Measurements from ENCODE around the gene PLSCR1. TPM values are rescaled to one million over a fixed set of nuclear protein-coding genes. Genes with fewer than 3 reads are reported as not detected.

The PLSCR1 gene
- total RNA-seq, 1 experiment from 2014 or later = 52.7 TPM

DNA sequence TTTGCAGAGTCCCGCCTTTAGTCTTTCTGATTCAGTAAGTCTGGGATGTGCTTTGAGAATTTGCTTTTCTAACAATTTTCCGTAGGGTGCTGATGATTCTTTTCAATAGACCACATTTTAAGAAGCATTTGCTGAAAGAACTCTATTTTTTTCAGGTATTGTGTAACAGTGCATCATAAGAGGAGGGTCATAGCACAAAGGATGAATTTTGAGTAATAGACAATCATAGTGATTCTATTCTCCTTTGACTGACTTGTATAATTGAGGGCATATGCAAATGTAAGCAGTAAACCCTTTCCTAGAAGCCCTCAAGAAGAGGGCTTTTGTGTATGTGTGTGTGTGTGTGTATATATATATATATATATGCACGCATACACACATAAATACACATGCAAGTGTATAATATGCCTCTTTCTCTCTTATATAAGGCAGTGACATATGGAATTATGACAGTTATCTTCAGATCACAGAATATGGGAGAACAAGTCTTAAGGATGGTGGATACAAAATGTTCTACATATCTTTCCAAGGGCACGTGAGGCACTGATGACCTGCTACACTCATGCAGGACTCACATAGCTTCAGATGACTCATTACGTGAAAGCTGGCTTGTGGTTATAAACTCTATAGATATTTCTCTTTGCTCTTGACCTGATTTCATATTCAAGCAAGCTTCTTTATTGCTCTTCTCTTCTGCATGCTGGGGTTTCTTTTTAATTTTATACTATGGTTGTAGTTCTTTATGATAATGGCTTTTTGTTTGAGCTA, 6.5 kb upstream of the PLSCR1 start:
- CTCF ChIA-PET = interaction anchor here (0.7 kb wide), 2 partner anchors 27 to 211 kb away, joined by 3 to 8 read pairs; no protein-coding TSS in a partner anchor
- no TSS peak for BruUV-seq (replicated peaks)
- no peaks in the 10 kb centered on the region; the same call in 1 of the 2 replicates for H3K27me3 ChIP-seq (ENCODE audit: control insufficient read depth, insufficient read depth, low read length)
- peak; percentile 71 for ATAC-seq
- intact Hi-C loops (cut with micrococcal nuclease; ENCODE audit: unreplicated experiment) (no loop called here), in situ Hi-C loops (cut with HindIII; ENCODE audit: low pct_unique_long_range_greater_than_20kb, low sequenced_read_pairs) (no loop called here)
- no peak for TF ChIP-seq CTCF (IDR thresholded peaks at IDR 0.05)
- no peak for TF ChIP-seq SIN3A (IDR thresholded peaks at IDR 0.05; ENCODE audit: borderline replicate concordance, insufficient read depth, low read depth, low read length)
- TF ChIP-seq, protein P1, sequence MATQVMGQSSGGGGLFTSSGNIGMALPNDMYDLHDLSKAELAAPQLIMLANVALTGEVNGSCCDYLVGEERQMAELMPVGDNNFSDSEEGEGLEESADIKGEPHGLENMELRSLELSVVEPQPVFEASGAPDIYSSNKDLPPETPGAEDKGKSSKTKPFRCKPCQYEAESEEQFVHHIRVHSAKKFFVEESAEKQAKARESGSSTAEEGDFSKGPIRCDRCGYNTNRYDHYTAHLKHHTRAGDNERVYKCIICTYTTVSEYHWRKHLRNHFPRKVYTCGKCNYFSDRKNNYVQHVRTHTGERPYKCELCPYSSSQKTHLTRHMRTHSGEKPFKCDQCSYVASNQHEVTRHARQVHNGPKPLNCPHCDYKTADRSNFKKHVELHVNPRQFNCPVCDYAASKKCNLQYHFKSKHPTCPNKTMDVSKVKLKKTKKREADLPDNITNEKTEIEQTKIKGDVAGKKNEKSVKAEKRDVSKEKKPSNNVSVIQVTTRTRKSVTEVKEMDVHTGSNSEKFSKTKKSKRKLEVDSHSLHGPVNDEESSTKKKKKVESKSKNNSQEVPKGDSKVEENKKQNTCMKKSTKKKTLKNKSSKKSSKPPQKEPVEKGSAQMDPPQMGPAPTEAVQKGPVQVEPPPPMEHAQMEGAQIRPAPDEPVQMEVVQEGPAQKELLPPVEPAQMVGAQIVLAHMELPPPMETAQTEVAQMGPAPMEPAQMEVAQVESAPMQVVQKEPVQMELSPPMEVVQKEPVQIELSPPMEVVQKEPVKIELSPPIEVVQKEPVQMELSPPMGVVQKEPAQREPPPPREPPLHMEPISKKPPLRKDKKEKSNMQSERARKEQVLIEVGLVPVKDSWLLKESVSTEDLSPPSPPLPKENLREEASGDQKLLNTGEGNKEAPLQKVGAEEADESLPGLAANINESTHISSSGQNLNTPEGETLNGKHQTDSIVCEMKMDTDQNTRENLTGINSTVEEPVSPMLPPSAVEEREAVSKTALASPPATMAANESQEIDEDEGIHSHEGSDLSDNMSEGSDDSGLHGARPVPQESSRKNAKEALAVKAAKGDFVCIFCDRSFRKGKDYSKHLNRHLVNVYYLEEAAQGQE (IDR thresholded peaks at IDR 0.05; ENCODE audit: insufficient read depth in 1 of 2, low read depth in 2 of 2, low read length in 1 of 2) = no peak
- no peak for TF ChIP-seq POLR2AphosphoS5 (IDR thresholded peaks at IDR 0.05; ENCODE audit: low read depth, low read length)
- TF ChIP-seq TCF7L2 (IDR thresholded peaks at IDR 0.05; ENCODE audit: low read depth, low read length) = no peak
- H3K4me1 ChIP-seq (ENCODE audit: control insufficient read depth, insufficient read depth, low read length) = no peaks in the 10 kb centered on the region
- DNase-seq (ENCODE audit: low read depth, low spot score) = no peak
- no peaks in the 10 kb centered on the region for H3K36me3 ChIP-seq (ENCODE audit: control insufficient read depth, insufficient read depth, low read length)
- no peak overlapping the region for H3K4me3 ChIP-seq (ENCODE audit: low read depth in 2 of 2, low read length in 2 of 2)
- POLR2A ChIA-PET = interaction anchor here (0.7 kb wide), 1 partner anchor 463 kb away, joined by 22 read pairs; no protein-coding TSS in a partner anchor
- no peak overlapping the region; the same call in 1 of the 2 replicates for H3K27ac ChIP-seq (ENCODE audit: low read length)
- no peaks in the 10 kb centered on the region for H3K9me3 ChIP-seq (ENCODE audit: control insufficient read depth, insufficient read depth, low read depth, low read length)

- Histone ChIP-seq H3K27ac (ENCODE audit: low read length) (peak overlapping the region; percentile 3; the same call in 1 of the 2 replicates), H3K4me1 (ENCODE audit: control insufficient read depth, insufficient read depth, low read length) (peaks cover 2% of the 10 kb centered on the region; the same call in 1 of the 2 replicates), H3K36me3 (ENCODE audit: control insufficient read depth, insufficient read depth, low read length) (no peaks in the 10 kb centered on the region), H3K9me3 (ENCODE audit: control insufficient read depth, insufficient read depth, low read depth, low read length) (no peaks in the 10 kb centered on the region), H3K4me3 (ENCODE audit: low read depth in 2 of 2, low read length in 2 of 2) (no peak overlapping the region), H3K27me3 (ENCODE audit: control insufficient read depth, insufficient read depth, low read length) (no peaks in the 10 kb centered on the region; the same call in 1 of the 2 replicates)
- ChIA-PET CTCF (interaction anchor here (0.7 kb wide), 1 partner anchor 119 kb away, joined by 4 read pairs; no protein-coding TSS in a partner anchor), POLR2A (no interaction called here)
- intact Hi-C loops (cut with micrococcal nuclease; ENCODE audit: unreplicated experiment) (no loop called here), in situ Hi-C loops (cut with HindIII; ENCODE audit: low pct_unique_long_range_greater_than_20kb, low sequenced_read_pairs) (no loop called here)
- no peak for TF ChIP-seq CTCF (IDR thresholded peaks at IDR 0.05)
- TF ChIP-seq POLR2AphosphoS5 (IDR thresholded peaks at IDR 0.05; ENCODE audit: low read depth, low read length) = no peak
- no peak for TF ChIP-seq SIN3A (IDR thresholded peaks at IDR 0.05; ENCODE audit: borderline replicate concordance, insufficient read depth, low read depth, low read length)
- TF ChIP-seq, protein P1 (IDR thresholded peaks at IDR 0.05; ENCODE audit: insufficient read depth in 1 of 2, low read depth in 2 of 2, low read length in 1 of 2) = no peak
- TF ChIP-seq TCF7L2 (IDR thresholded peaks at IDR 0.05; ENCODE audit: low read depth, low read length) = no peak
- DNase-seq (ENCODE audit: low read depth, low spot score) = no peak
- BruUV-seq (replicated peaks) = no TSS peak
- no peak for ATAC-seq
Observed at GRCh38 chr3:146550070-146550615, 5.7 kb upstream of the PLSCR1 start.
